ENCODE data around the gene PEX14. TPM values are rescaled to one million over a fixed set of nuclear protein-coding genes. Genes with fewer than 3 reads are reported as not detected.

PEX14 gene
- total and polyA plus RNA-seq, 9 of the 15 experiments (the other 6 are each of a cell fraction or from before 2014, with no cell fraction given): 2.6 to 45.7 (median 22.7) TPM

DNA sequence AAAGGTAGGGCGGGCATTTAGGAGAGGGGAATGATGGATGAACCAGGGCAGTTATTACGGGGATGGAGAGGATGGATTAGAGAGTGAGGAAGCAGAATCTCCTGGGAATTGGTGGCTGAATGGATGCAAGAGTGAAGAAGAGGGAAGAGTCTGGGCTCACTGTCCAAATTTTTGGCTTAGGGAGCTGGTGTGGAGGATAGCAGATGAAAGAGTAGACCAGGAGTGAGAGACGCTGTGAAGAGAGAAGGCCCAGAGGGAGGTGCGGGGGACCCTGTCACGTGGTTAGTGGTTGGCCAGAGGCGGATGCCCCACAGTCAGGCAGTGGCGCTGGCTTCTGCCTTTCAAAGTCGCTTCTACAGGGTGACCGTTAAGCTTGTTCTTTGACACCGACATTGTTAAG is 78.4 kb downstream of the PEX14 start (continued):
- peak; percentile 57 for TF ChIP-seq USF2 (CRISPR knock-in tag; IDR thresholded peaks at IDR 0.05)
- no peak for TF ChIP-seq POU5F1 (IDR thresholded peaks at IDR 0.05; ENCODE audit: borderline replicate concordance, low read depth, low read length, partially characterized antibody)
- peak; percentile 80 for TF ChIP-seq USF1 (CRISPR knock-in tag; IDR thresholded peaks at IDR 0.05)
- TF ChIP-seq ZNF436 (CRISPR knock-in tag; IDR thresholded peaks at IDR 0.05): no peak
- TF ChIP-seq LARP7 (IDR thresholded peaks at IDR 0.05): peak; percentile 26; the same call in 1 of the 2 replicates

- intact Hi-C loops (cut with micrococcal nuclease) (no loop called here), in situ Hi-C loops (cut with MboI) (no loop called here)
- H3K4me1 ChIP-seq (replicated peaks in 1 of 2; ENCODE audit: control insufficient read depth in 2 of 2, insufficient read depth in 2 of 2, low read length in 2 of 2): peaks cover 17 to 27% of the 10 kb centered on the region in 2 experiments
- WGBS (ENCODE audit: insufficient coverage, low coverage, missing lambda C conversion rate): 61% methylated on average over 20 of the region's 20 CpGs
- no peak overlapping the region; the same call in 1 of the 2 replicates for H2AFZ ChIP-seq (ENCODE audit: low read depth, low read length)
- POLR2A ChIA-PET: interaction anchor here (0.6 to 1.3 kb wide), 4 partner anchors 12 to 242 kb away, joined by 3 to 4 read pairs (median 3); no protein-coding TSS in a partner anchor
- FAIRE-seq: no peak
- no TSS peak for BruUV-seq (replicated peaks)
- peak overlapping the region; percentile 54; the same call in 2 of the 3 replicates for H3K27ac ChIP-seq (ENCODE audit: extremely low read depth, low read depth, low read length)
- peaks cover 15% of the 10 kb centered on the region; the same call in 1 of the 2 replicates for H4K20me1 ChIP-seq (replicated peaks; ENCODE audit: control insufficient read depth, insufficient read depth, low read length)
- H3K9me1 ChIP-seq (ENCODE audit: control insufficient read depth, insufficient read depth, low read length): peaks cover 9% of the 10 kb centered on the region
- H3K9ac ChIP-seq (ENCODE audit: insufficient read depth in 1 of 2, low read depth in 2 of 2, low read length in 2 of 2): peak overlapping the region; percentile 60 to 82
- no peaks in the 10 kb centered on the region for H3K27me3 ChIP-seq (ENCODE audit: control insufficient read depth in 2 of 2, insufficient read depth in 2 of 2, low read length in 2 of 2)
- ATAC-seq: peak; percentile 61
- peak overlapping the region; percentile 55 for H3K4me2 ChIP-seq (ENCODE audit: insufficient read depth, low read length)
- H3K36me3 ChIP-seq (ENCODE audit: control insufficient read depth, insufficient read depth, low read length): peaks cover 3% of the 10 kb centered on the region; the same call in 1 of the 3 replicates
- no peaks in the 10 kb centered on the region for H3K9me3 ChIP-seq (replicated peaks; ENCODE audit: control insufficient read depth, insufficient read depth, low read depth, low read length)
- DNase-seq (ENCODE audit: extremely low read depth in 1 of 4, low spot score in 3 of 4): no peak
- CTCF ChIA-PET (ENCODE audit: low intra/inter-chr PET ratio): no interaction called here
- H3K4me3 ChIP-seq: no peak overlapping the region
- H3K79me2 ChIP-seq (ENCODE audit: control insufficient read depth, insufficient read depth, low read length): peaks cover 16% of the 10 kb centered on the region
- TF ChIP-seq, protein P1, sequence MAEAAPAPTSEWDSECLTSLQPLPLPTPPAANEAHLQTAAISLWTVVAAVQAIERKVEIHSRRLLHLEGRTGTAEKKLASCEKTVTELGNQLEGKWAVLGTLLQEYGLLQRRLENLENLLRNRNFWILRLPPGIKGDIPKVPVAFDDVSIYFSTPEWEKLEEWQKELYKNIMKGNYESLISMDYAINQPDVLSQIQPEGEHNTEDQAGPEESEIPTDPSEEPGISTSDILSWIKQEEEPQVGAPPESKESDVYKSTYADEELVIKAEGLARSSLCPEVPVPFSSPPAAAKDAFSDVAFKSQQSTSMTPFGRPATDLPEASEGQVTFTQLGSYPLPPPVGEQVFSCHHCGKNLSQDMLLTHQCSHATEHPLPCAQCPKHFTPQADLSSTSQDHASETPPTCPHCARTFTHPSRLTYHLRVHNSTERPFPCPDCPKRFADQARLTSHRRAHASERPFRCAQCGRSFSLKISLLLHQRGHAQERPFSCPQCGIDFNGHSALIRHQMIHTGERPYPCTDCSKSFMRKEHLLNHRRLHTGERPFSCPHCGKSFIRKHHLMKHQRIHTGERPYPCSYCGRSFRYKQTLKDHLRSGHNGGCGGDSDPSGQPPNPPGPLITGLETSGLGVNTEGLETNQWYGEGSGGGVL (CRISPR knock-in tag; IDR thresholded peaks at IDR 0.05): no peak
- TF ChIP-seq ZFP36 (IDR thresholded peaks at IDR 0.05; ENCODE audit: low read depth, low read length, partially characterized antibody) (no peak), BRCA1 (IDR thresholded peaks at IDR 0.05) (no peak), BRCA1 (CRISPR knock-in tag; IDR thresholded peaks at IDR 0.05) (no peak), ATF1 (CRISPR knock-in tag; IDR thresholded peaks at IDR 0.05) (no peak), ATF1 (tag; IDR thresholded peaks at IDR 0.05) (no peak), ZNF436 (CRISPR knock-in tag; IDR thresholded peaks at IDR 0.05) (no peak), DMBX1 (CRISPR knock-in tag; IDR thresholded peaks at IDR 0.05; ENCODE audit: borderline replicate concordance) (0 out of 2 replicates have a peak, but pooled peaks have one; percentile 15), ZBTB26 (CRISPR knock-in tag; IDR thresholded peaks at IDR 0.05) (no peak), XRCC4 (IDR thresholded peaks at IDR 0.05; ENCODE audit: extremely low read depth, insufficient read depth, insufficient read length) (no peak), ZNF146 (CRISPR knock-in tag; IDR thresholded peaks at IDR 0.05; ENCODE audit: unreplicated experiment) (no peak), ARID1B (IDR thresholded peaks at IDR 0.05) (peak; percentile 34; the same call in 1 of the 2 replicates)
These were observed 81.1 kb downstream of the PEX14 start for GRCh38 chr1:10555635-10556429.
